ENCODE measurements around the gene TSPAN9.
A peak's percentile ranks its signal among the peaks of the same experiment; 100 is the strongest.

Gene TSPAN9

DNA sequence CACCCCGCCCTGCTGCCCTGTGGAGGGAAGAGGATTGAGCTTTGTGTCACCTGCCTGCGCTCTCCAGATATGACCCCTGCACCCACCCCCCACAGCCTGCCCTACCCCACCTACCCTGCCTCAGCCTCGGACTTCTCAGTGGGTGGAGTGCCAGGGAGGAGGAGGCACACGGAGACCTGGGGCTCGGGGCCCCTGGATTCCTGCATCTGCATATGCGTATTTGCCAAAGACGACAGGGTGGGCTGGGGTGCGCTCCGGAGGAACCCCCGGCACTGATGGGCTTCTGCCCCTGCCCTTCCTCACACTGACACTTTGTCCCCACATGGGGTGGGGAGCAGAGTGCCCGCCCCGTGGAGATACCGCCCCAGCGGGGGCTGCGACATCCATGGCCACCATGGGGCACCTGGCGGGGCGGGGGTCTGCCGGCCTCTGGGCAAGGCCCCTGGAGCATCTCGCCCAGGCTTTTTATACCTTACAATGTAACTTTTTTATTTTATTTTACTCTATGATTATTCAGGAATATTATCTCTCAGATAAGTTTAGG, 206.0 kb downstream of the TSPAN9 start:
- no peak for DNase-seq

GRCh38 chr12:3284405-3284804, 207.2 kb downstream of the TSPAN9 start:
- no peak for DNase-seq

GRCh38 chr12:3285570-3285969, 208.4 kb downstream of the TSPAN9 start:
- no peak for DNase-seq

GRCh38 chr12:3288690-3289089, 211.5 kb downstream of the TSPAN9 start:
- DNase-seq: no peak

DNA sequence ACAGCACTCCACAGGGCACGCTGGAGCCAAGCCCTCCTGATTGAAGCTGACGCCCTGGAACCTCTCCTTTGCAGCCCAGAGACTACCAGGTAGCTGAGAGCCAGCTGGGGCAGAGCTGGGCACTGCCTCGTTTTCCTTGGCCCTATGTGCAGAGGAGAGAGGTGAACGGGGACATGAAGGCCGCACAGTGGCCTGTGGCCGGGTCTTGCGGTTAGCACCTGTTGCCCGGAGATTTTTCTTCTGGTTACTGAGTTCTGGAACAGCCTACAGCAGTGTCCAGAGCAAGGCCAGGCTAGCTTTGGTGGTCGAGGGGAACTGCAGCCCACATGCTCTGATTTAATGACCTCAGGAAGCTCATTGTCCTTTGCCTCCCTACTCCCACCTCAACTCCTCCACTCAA, 212.5 kb downstream of the TSPAN9 start:
- no peak for DNase-seq

GRCh38 chr12:3291939-3292338, 214.8 kb downstream of the TSPAN9 start:
- no peak for DNase-seq

DNA sequence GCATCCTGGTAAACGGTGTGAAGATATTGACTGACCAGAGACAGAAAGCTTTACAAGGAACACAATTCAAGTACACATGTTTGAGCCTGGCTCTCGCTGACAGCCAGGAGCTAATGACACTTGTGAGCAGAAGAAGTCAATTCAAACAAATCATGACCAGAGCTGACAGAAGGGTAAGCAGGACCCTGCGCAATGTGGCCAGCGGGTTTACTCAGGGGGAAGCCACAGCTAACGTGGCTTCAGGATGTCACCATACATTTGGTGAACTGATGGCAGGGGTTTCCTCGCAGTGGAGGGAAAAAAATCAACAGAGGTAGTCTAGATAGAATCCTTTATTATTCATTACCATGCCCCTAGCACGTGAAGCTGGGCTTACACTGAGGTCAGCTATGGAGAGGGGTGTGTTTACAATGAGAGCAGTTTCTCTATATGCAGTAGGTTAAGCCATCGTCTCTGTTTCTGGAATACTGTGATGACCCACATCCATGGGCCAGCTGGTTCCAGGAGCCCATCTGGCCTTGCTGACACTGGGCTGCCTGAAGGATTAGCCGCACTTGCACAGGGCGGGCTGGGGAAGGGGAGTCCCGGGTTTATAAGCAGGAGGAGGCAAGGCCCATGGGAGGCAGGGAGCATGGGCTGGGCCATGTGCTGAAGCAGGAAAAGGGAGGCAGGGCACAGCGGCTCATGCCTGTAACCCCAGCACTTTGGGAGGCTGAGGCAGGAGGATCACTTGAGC, 215.7 kb downstream of the TSPAN9 start:
- DNase-seq: no peak

GRCh38 chr12:3293446-3294161, 216.4 kb downstream of the TSPAN9 start:
- DNase-seq: no peak

DNA sequence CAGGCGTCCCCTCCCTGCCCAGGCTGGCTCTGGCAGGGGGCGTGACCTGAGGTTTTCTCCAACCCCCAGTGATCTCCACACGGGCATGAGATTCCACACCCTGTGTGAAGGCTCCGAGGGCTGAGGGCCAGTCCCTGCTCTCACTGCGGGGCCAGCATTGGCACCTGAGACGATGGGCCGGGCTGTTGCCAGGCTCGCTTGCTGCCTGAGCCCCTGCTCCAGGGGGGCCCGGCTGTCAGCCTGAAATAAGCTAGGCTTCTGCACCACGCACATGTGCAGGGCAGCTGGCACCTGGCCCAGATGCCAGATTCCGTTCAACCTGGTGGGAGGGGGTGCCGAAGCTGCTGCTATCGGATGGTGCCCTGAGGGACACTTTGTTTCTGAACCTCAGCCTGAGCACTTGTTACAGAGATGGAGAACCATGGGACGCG, 217.3 kb downstream of the TSPAN9 start:
- DNase-seq: no peak

DNA sequence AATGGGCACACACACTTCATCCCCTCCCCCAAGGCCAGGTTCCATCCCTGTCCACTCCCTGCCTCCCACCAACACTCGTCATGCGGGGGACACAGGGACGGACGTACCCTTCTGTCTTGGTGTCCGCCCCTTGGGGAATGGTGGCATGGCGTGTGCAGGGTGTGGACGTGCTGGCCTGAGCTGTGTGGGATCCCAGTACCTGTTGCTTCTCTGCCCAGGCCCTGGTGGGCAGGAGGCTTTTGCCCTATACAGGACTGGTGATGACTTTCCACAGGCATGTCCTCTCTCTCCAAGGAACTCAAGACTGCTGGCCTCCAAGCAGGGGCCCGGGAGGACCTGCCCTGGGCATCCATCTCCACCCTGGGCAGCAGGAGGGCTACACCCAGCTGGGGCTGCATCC, 218.0 kb downstream of the TSPAN9 start:
- no peak for DNase-seq

GRCh38 chr12:3295646-3296408, 218.6 kb downstream of the TSPAN9 start:
- DNase-seq: no peak

- DNase-seq: no peak
Measured at GRCh38 chr12:3296409-3296701, 219.2 kb downstream of the TSPAN9 start.

- no peak for DNase-seq
Measured at GRCh38 chr12:3298603-3299002, 221.4 kb downstream of the TSPAN9 start.

DNA sequence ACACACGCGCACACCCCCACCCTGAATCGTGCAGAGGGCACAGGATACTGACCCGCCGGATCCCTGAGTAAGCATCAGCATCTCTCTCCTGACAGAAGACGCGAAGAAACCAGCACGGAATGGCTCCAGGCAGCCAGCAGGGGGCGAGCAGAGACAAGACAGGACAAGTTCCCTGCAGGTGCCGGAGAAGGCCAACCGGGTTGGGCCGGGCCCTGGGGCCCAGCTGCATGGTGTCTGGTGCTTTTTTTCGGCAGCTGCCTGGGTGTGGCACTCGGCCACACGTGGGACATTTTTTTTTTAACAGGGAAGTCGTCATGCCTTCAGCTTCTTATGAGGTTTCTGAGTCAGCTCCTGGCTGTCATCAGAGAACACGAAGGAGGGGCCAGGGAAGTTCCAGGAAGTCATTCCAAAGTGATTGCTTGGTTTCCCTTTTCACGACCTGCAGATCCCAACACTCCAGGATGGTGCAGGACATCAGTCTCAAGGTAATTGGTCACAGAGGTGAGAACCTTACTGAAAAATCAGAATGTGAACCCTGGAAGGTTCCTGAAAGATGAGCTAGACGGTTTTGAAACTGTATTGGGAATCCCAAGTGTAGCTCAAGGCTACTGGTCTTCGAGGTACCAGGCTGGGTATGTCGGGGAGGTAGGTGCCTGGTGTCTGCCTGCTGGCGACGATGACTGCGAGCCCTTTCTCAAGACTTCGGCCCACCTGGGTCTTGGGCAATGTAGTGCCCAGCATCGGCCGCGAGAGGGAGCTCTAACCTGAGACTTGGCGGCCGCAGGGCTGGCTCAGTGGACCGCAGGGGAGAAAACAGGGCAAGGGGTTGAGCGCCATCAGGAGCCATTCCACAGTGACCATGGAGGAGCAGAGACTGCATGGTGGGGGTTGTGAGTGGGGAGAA, 223.0 kb downstream of the TSPAN9 start:
- peak; percentile 66 for DNase-seq

DNA sequence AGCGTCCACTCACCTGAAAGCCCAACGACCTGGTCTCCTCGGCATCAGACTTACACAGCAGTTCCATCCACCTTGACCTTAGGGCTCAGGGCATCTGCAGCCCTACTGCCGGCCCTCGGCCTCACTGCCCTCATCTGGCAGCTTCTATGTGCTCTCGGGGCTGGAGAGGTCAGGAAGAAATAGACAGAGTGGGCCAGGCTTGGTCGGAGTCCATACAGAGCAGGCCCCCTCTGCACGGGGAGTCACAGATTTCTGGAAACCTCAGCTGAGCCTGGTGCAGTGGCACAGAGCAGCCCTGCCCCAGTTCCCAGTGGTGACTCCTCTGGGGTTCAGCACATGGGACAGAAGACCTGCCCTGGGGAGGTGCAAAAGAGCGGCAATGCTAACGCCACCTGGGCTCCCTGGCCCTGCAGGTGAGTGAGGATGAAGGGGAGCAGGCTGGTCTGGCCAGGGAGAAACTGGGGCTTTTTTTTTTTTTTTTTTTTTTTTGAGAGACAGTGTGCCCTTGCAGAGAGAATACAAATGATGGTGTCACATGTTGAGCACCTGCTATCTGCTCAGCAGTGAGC, 223.7 kb downstream of the TSPAN9 start:
- DNase-seq: no peak

DNA sequence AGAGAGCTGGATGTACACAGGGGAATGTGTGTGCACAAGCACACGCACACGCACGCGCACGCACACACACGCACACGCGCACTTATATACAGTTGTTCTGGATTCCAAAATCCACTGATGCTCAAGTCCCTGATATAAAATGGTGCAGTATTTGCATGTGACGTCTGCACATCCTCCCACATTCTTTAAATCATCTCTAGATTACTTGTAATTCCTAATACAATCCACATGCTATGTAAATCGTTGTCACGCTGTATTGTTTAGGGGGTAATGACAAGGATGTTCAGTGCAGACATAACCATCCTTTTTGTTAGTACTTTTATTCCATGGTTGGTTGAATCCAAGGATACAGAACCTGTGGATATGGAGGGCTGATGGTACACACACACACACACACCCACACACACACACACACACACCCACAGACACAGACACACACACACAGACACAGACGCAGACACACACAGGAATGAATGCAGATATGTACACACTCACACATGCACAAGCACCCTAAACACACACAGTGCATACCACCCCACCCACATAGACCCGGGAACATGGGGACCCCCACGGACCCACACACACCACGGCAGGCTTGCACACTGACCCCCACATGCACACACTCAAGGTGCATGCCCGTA, 225.3 kb downstream of the TSPAN9 start:
- DNase-seq: no peak

GRCh38 chr12:3303410-3304136, 226.4 kb downstream of the TSPAN9 start:
- no peak for DNase-seq

DNA sequence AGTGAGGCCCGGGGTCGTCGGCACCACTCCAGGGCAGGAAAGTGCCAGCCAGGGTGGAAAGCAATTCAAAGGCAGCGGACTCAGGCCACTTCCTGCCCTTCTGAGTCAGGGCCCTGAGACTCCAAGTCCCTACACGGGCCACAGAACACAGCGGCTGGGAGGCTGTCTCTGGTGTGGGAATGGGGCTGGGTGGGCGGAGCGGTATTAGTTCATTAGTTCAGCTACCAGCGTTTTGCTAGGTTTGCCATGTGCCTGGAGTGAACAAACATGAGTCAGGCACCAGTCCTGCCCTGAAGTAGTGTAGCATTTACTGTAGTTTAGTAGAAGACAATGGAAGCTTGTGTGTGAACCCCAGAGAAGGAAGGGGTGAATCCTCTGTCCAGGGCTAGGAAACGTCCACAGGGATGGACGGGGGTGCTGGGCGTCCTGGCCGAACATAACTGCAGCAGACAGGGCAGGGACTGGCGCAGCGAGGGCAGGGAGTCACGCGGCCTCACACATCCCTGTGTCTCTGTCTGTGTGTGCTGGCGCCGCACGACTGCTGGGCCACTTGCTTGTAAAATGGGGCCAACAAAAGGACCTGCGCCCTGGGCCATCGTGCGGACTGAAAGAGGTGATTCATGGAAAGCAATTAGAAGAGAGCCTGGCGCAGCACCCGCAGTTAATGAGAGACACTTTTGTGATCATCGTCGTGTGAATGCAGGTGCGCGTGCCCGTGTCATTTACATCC, 227.4 kb downstream of the TSPAN9 start:
- no peak for DNase-seq

DNA sequence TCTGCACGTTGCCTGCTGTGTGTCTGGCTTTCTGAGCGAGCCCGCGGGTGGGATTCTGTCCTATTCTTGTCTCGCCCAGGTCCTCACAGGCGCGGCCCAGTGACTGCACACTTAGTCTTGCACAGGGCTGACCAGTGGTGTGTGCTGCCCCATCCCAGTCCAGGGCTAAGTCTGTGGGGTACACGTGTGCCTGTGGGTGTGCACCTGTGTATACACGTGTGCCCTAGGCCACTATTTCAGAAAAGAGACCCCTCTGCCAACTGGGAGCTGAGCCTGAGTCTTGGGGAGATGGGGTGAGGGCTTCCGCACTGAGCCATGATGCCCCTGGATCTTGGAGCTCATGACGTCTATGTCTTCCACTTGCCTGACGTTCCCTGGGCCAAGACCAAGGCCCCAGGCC, 228.3 kb downstream of the TSPAN9 start:
- DNase-seq: no peak

DNA sequence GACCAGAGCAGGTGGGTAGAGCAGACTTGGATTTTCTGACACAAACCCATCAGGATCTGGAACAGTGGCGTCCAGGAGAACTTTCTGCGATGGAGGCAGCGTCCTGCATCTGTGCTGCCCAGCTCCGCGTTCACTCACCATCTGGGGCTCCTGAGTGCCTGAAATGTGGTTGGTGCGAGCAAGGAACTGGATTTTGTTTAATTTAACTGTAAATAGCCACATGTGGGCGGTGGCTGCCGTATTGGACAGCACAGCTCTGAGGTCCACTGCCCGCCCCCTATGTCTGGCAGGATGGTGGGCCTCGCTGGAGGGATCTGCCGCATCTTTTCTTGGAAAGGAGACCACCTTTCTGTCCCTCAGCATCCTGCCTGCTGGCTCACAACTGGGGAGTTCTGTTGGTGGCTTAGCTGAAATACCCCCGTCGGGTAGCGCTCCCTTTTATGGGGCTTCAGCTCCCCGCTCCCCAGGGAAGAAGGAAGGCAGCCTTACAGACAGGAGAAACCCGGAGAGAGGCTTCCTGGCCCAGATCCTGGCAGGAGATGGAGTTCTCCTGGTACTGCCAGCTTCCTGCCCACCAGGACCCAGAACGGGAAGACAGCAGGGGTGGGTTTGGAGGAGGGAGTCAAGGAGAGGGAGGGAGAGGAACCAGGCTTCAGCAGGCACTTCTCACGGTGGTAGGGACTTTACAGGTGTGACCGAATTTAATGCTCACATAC, 228.9 kb downstream of the TSPAN9 start:
- no peak for DNase-seq

Data from NCI-H526 treated with DMSO at 0.1 percent for 48 hours (cell line).